ENCODE results near the gene ZNF165.
A peak's percentile ranks its signal among the peaks of the same experiment; 100 is the strongest.

Gene ZNF165

GRCh38 chr6:28078050-28078449 is 2.3 kb upstream of the ZNF165 start:
- Histone ChIP-seq H3K36me3 (ENCODE audit: low read depth) (peaks cover 15% of the 10 kb centered on the region; the same call in 1 of the 2 replicates), H3K9me3 (ENCODE audit: severe bottlenecking) (no peaks in the 10 kb centered on the region), H3K4me3 (ENCODE audit: severe bottlenecking) (no peak overlapping the region), H3K27me3 (ENCODE audit: insufficient read depth, poor library complexity, severe bottlenecking) (no peaks in the 10 kb centered on the region), H3K4me1 (ENCODE audit: insufficient read depth, poor library complexity, severe bottlenecking) (peaks cover 11% of the 10 kb centered on the region), H3K27ac (ENCODE audit: poor library complexity, severe bottlenecking) (no peak overlapping the region)
- TF ChIP-seq CTCF (IDR thresholded peaks at IDR 0.05; ENCODE audit: poor library complexity, severe bottlenecking) = no peak
- DNase-seq (ENCODE audit: low spot score) = no peak
- no peak for ATAC-seq (ENCODE audit: low read depth)

GRCh38 chr6:28078836-28079235 is 1.5 kb upstream of the ZNF165 start:
- ATAC-seq (ENCODE audit: low read depth) = no peak
- H3K36me3 ChIP-seq (ENCODE audit: low read depth) = peaks cover 23% of the 10 kb centered on the region
- DNase-seq (ENCODE audit: low spot score) = no peak
- no peak overlapping the region for H3K27ac ChIP-seq (ENCODE audit: poor library complexity, severe bottlenecking)
- H3K27me3 ChIP-seq (ENCODE audit: insufficient read depth, poor library complexity, severe bottlenecking) = no peaks in the 10 kb centered on the region
- H3K4me3 ChIP-seq (ENCODE audit: severe bottlenecking) = no peak overlapping the region
- TF ChIP-seq CTCF (IDR thresholded peaks at IDR 0.05; ENCODE audit: poor library complexity, severe bottlenecking) = no peak
- H3K4me1 ChIP-seq (ENCODE audit: insufficient read depth, poor library complexity, severe bottlenecking) = peaks cover 11% of the 10 kb centered on the region
- H3K9me3 ChIP-seq (ENCODE audit: severe bottlenecking) = no peaks in the 10 kb centered on the region

GRCh38 chr6:28080631-28081485 is 490 bp downstream of the ZNF165 start:
- H3K27me3 ChIP-seq (ENCODE audit: insufficient read depth, poor library complexity, severe bottlenecking) = no peaks in the 10 kb centered on the region
- H3K27ac ChIP-seq (ENCODE audit: poor library complexity, severe bottlenecking) = peak overlapping the region; percentile 67
- peak; percentile 85 for ATAC-seq (ENCODE audit: low read depth)
- peaks cover 11% of the 10 kb centered on the region for H3K4me1 ChIP-seq (ENCODE audit: insufficient read depth, poor library complexity, severe bottlenecking)
- peak; percentile 91 for DNase-seq (ENCODE audit: low spot score)
- peaks cover 42% of the 10 kb centered on the region for H3K36me3 ChIP-seq (ENCODE audit: low read depth)
- H3K4me3 ChIP-seq (ENCODE audit: severe bottlenecking) = peak overlapping the region; percentile 87
- no peaks in the 10 kb centered on the region for H3K9me3 ChIP-seq (ENCODE audit: severe bottlenecking)
- TF ChIP-seq CTCF (IDR thresholded peaks at IDR 0.05; ENCODE audit: poor library complexity, severe bottlenecking) = no peak

GRCh38 chr6:28081486-28081751 is 1.1 kb downstream of the ZNF165 start:
- ATAC-seq (ENCODE audit: low read depth) (no peak), DNase-seq (ENCODE audit: low spot score) (no peak)
- no peaks in the 10 kb centered on the region for H3K27me3 ChIP-seq (ENCODE audit: insufficient read depth, poor library complexity, severe bottlenecking)
- H3K9me3 ChIP-seq (ENCODE audit: severe bottlenecking) = no peaks in the 10 kb centered on the region
- H3K4me1 ChIP-seq (ENCODE audit: insufficient read depth, poor library complexity, severe bottlenecking) = peaks cover 11% of the 10 kb centered on the region
- peak overlapping the region; percentile 67 for H3K27ac ChIP-seq (ENCODE audit: poor library complexity, severe bottlenecking)
- H3K4me3 ChIP-seq (ENCODE audit: severe bottlenecking) = peak overlapping the region; percentile 87
- TF ChIP-seq CTCF (IDR thresholded peaks at IDR 0.05; ENCODE audit: poor library complexity, severe bottlenecking) = no peak
- H3K36me3 ChIP-seq (ENCODE audit: low read depth) = peaks cover 47% of the 10 kb centered on the region

GRCh38 chr6:28082939-28083338 is 2.6 kb downstream of the ZNF165 start:
- Histone ChIP-seq H3K4me3 (ENCODE audit: severe bottlenecking) (no peak overlapping the region), H3K9me3 (ENCODE audit: severe bottlenecking) (no peaks in the 10 kb centered on the region), H3K27ac (ENCODE audit: poor library complexity, severe bottlenecking) (no peak overlapping the region), H3K4me1 (ENCODE audit: insufficient read depth, poor library complexity, severe bottlenecking) (peaks cover 11% of the 10 kb centered on the region), H3K27me3 (ENCODE audit: insufficient read depth, poor library complexity, severe bottlenecking) (no peaks in the 10 kb centered on the region), H3K36me3 (ENCODE audit: low read depth) (peaks cover 62% of the 10 kb centered on the region)
- no peak for DNase-seq (ENCODE audit: low spot score)
- no peak for TF ChIP-seq CTCF (IDR thresholded peaks at IDR 0.05; ENCODE audit: poor library complexity, severe bottlenecking)
- no peak for ATAC-seq (ENCODE audit: low read depth)

Data from RWPE2 (cell line).